ENCODE data around the gene PHYKPL. TPM values are rescaled to one million over a fixed set of nuclear protein-coding genes. Genes with fewer than 3 reads are reported as not detected.
A peak's percentile ranks its signal among the peaks of the same experiment; 100 is the strongest.

Gene PHYKPL
- polyA plus RNA-seq (2013, experiment 1 of 2; ENCODE audit: insufficient read length), result 31.0 TPM
- 36.4 TPM for polyA plus RNA-seq (2013, experiment 2 of 2; ENCODE audit: insufficient read length)

DNA sequence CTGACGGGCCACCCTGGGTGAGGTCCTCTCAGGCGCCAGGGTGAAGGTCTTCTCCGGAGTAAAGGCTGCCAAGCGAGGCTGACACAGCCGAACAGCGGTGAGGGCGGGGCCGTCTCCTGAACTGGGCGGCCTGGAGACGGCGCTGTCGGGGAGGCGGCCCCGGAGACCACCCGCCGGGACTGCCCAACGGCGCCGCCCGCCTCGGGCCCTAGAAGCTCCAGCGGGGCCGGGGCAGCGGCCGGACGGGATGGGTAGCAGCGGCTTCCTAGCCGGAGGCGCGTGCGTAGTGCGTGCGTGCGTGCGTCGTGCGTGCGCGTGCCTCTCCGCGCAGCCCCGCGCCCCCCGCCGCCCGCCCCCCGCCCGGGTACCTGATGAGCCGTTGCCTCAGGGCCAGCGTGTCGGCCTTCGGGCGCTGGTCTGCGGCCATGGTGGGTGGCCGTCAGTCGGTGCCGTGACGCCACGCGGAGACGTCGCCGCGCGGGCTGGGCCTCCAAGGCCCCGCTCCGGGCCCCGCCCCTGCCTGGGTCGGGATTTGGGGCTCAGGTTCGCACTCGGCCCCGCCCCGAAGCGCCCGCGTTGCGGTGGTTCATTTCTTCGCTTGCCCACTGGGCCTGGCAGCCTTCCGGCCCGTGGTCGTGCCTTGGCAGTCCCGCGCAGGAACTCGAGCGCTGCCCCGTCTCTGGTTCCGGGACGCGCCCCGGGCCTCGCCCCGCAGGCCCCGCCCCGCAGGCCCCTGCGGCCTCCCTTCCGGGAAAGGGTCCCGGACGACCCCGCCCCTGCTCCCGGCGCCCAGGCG is at the start of gene PHYKPL:
PHYKPL (minus strand) TSS at position 679 of the 796 bp plus-strand sequence; CDS start at position 427, 252 bp downstream.
- DNase-seq, result peak; percentile 70

DNA sequence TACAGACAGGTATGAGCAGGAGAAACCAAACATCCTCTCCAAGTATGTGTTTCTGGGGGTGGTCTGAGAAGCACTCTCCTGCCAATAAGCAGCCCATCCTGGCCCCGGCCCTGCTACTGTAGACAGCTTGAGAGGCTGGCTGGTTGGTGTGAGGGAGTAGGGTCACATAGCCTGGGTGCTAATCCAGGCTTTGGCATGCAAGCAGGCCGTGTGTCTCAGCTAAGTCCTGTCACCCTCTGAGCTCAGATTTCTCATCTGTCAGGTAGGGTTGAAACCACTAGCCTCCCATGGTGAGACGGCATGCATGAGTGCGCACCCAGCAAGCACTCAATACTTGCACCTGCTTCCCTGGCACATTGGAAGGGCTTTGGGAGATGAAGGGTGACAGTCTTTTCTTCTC is 49.8 kb upstream of the PHYKPL start:
- no peak for DNase-seq

DNA sequence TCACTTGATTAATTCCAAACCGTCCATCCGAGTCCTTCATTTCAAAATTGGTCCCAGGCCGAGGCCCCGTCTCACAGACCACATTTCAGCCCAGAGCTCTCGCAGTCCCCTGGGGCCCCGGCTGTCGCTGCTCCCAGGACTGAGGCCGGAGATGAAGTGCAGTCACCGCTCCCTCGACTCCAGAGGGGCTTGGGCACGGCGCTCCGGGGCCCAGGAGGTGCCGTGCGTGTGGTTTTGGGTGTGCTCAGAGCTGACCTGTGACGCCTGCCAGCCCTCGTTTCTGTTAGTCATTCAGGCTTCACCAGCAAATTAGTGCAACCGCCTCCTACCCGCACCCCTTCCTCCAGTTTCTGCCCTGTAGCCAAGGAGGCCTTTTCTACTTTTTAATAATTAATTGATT is 48.7 kb upstream of the PHYKPL start:
- DNase-seq, result no peak

DNA sequence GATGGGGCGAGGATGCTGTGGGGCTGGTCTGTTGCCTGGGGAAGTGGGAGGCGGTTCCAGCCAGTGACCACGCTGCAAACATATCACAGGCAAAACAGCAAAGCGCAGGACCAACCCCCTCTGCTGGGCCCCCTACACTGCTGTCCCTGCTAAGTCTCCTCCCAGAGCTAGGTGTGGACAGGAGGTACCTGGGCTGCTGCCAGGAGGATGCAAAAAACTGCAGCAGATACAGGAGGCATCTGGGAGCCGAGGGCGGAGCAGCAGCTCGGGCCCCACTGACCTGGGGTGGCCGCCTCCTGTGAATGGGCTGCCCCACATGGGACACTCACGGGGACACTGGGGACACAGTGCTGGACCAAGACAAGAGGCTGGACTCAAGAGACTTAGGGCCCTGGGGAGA is 48.0 kb upstream of the PHYKPL start:
- no peak for DNase-seq

DNA sequence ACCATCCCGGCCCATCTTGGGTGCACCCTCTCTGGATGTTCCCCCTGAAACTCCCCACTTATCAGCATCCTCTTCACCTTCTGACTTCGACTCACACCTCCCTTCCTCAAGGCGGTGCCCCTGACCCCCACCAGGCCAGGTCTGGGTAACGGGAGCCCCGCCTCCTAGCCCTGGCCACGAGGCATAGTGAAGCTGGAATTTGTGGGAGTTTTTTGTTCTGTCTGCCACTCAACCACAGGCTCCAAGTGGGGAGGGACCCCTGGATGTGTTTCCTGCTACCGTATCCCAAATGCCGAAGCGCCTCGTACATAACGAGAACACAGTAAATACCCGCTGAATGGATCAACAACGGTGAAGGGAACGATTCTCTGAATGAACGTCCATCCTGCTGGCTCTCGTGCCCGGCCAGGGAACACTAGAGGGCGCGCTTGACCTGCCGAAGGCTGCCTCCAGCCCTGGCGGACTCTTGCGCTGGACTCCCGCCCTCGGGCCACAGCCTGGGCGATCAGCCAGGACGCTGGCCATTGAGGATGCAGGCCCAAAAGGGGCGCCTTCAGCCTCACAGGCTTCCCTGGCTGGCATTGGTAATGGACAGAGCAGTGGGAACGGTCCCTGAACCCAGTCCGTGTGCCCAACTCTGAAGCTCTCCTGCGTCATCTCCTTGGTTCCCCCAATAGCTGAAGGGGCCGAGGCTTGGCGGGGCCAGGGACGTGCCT is 47.3 kb upstream of the PHYKPL start:
- DNase-seq, result peak; percentile 59

DNA sequence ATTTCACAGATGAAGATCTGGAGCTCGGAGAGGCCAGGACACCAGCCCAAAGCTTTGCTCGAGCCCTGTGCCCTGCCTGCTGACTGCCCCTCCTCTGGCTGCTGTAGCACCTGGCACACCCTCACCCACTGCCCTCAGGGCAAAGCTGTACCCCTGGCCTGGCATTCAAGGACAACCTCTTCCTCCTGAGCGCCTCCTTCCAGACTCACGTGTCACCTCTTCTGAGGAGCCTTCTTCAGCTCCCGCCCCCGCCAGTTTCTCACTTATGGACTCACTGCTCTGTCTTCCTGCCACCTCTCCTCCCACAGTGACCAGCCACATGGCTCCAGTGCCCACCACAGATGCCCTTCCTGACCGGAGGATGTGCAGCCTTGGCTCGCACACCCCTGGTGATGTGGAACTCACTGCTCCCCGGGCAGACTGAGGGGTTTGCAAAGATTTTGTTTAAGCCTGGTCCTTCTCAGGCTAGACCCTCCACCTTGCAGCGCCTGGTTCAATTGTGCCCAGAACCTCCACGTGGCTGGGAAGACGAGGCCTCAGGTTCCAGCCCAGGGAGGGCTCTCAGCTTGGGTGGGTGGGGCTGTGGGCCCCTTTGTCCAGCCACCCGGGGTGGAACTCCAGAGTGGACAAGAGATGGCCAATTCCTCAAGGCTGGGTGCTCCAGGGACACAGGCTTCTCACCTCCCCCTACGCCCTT is 46.6 kb upstream of the PHYKPL start:
- no peak for DNase-seq

DNA sequence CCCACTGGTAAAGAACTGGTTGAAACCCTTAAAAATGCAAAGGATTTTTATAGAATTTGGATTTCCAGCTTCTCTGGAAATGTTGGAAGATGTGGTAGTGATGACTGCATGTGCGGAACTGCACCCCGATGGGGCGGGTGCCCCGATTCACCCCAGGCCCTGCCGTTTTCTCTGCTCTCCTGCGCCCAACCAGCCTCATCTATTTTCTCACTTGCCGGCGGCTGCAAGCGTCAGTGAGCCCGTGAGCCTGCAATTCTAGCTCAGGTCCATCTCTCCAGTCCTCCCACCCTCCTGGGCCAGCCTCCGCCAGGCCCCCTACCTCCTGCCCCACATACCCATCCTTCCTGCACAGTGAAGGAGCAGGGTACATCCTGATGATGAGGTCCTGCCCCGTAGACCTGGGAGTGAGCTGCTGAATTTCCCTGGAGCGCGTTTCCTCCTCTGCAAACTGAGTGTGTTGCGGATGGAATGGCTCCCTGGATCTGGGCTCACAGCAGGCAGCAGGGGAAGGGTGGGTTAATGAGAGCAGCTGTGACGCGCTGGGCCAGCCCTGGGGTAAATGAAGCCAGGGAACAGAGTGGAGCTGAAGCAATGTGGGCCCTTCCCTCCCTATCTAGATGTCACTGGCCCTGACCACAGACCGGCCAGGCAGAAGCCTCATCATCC is 45.9 kb upstream of the PHYKPL start:
- DNase-seq, result no peak

DNA sequence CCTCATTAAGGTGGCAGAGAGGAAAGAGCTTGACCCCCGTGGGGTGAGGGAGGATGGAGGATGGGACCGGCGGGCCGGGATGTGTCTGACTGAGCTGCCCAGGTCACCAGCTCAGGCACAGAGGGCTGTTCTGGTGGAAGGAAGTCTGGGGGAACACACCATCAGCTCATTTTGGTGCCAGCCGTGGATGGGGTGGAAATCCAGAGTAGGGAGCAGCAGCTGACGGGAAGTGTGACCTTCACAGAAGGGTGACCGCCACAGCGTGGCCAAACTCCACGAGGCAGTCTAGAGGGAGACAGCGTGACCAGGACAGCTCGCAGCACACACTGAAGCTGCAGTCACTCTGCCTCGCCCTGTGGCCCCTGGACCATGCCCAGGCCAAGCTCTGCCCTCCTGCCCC is 45.3 kb upstream of the PHYKPL start:
- DNase-seq, result no peak

DNA sequence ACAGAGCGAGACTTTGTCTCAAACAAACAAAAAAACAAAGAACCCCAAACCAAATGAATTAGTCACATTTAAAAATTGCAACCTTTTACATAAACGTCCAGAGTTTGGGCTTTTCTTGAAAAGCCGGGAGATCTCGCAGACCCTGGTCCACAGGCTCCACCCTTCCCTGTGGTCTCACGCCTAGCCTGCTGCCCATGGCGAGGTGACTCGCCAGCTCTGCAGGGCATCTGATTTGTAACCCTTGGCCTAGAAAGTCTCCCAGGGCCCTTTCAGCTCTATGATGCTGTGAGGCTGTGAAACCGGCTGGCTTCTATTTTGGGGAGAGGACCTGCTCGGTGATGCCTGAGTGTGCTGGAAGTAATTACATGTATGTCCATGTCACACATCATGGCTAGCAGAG is 44.7 kb upstream of the PHYKPL start:
- DNase-seq, result no peak

DNA sequence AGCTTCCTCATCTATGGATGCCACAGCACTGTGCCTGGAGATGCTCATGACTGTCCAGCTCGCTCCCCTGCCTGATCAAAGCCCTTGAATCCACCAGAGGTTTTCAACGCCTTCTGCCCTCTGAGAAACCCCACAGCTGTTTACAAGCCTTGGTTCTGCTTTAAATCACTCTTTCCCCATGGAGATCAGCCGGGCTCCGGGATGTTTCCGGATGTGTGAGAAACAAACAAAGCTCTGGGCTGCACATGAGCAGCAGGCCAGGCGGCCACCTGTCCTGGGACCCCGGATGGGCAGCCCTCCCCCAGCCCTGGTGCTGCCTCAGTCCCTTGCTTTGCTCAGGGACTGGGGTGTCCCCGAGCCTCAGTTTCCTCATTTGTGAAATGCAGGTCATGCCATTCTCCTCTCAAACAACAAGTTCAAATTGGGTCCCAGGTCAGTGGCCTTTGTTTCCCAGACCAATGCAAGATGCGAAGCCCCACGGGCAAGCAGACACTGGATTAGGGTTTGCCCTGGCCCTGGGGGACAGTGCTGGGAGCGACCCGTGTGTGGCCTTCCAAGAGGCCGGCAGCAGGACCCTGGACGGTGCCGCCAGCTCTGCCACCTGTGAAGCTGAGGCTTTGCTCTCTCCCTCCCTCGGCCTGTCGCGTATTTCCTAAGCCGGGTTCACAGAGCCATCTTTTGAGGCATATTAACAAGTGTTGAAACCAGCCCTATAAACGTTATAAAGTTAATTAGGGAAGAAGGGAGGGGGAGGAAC is 42.4 kb upstream of the PHYKPL start:
- no peak for DNase-seq

DNA sequence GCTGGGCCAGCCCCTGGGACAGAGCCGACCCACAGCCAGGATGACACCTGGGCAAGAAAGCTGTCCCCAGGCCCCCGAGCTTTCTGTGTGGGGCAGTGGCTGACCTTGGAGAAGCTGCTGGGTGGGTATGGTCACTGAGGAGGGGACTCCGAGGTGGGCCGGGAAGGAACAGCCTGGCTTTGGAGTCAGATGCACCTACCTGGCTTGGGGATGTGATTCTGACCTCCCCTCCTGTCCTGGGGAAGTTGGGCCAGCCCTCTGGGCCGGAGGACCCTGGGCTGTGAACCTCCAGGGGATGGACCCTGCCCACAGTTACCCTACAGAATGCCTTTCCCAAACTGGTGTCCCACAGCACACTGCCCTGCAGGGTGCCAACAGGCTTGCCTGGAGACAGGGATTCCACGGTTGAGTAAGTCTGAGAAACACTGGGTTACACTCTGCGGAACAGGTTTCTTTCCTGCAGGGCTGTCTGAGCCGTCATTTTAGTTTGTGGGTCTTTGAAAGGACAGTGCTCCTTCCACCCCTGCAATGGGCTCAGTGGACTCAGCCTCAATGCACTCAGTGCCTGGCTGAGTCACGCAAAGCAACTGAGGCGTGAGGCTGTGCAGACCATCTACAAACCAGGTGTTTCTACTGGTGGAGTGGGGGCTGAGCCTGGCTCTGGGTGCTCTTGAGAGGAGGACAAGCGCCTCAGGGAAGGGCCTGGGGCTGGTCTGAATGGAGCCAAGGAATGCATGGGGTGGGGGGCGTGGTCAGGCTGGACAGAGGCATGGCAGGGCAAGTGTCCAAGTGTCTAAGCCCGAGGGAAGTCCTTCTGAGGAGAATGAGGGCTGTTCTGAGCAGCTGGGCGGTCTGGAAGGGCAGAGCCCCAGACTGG is 41.3 kb upstream of the PHYKPL start:
- no peak for DNase-seq

DNA sequence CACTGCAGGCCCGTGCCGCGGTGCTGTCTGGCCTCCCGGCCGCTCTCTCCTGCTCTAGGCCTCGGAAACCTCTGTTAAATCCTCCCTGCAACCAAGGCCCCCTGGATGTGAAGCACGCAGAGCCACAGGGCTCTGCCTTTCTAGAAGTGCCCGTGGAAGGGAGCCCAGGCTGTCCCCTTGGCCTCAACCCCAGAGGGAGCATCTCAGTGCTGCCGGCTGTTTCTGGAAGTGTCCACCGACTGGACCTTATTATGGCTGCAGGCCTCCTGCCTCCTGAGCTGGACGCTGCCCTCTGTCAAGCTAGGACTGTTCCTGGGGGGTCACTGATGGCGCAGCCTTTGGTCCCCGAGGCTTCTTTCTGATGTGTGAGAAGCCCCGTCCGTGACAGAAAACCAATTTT is 40.4 kb upstream of the PHYKPL start:
- DNase-seq, result no peak

DNA sequence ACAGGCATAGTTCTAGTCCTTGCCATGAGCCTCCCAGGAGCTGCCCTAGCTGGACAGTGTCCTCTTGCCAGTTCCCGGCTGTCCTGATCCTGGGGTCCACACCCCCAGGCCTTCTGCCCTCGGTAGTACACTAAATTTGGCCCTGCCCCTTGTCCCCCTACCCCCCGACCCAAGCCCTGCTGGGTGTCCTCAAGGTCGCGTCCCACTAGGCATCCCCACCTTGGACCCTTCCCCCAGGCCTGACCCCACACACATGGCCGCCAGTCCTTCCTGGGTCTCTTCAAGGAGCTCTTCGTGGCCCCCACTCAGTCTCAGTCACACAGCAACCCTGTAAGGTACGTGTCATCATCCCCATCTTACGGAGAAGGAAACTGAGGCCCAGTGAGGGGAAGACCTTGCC is 40.0 kb upstream of the PHYKPL start:
- no peak for DNase-seq

DNA sequence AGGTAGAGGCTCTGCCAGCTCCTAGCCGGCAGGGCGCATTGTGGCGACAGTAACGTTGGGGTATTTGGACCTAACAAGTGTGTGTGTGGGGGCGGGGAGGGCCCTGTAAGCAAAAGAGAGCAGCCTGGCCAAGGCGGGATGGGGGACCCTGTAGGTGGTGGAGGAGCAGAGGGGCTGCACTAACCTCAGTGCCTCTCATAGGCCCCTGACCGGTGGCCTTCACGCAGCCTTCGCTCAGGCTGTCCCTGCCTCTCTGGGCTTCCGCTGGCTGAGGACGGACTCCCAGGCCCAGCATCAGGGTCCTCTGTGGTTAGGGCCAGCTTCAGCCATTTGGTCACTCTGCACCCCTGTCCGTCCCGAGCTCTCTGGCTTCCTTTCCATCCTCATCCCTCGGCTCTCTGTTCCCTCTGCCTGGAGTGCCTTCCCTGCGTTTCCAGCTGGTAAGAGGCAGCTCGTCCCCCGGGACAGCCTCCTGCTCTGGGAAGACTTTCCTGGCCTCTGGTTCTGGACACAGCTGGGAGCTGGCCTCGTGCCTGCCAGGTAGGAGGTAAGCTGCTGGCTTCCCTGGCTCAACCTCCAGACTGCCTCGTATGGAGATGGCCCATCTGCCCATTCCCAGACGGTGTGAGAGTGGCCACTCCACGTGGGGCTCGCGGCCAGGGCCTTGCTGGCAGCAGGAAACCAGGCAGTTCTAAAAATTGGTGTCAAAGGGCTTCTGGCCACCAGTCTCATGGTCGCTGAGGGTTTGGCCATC is 39.3 kb upstream of the PHYKPL start:
- DNase-seq, result no peak

DNA sequence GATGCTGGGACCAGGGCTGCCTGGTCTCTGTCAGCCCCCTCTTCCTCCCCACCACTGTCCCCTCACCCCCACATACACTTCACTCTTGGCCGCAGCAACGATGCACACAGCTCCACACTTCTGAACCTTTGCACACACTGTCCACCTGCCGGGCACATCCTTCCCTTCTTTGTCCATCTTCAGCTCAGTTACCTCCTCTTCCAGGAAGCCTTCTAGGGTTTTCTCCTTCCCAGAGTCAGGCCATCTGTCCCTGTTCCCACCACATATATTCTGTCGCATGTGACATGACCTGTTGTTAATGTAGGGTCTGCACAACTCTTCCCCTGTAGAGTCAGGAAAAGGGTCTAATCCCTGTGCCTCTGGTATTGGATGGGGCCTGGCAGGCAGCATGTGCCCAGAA is 38.6 kb upstream of the PHYKPL start:
- DNase-seq, result no peak

DNA sequence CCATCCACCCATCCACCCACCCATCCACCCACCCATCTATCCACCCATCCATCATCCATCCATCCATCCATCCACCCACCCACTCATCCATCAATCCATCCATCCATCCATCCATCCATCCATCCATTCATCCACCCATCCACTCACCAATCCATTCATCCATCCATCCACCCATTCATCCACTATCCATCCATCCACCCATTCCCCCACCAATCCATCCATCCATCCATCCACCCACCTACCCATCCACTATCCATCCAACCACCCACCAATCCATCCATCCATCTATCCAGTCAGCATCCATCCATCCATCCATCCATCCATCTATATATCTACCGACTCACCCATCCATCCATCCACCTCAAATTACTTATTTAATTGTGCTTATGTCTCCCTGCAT is 36.9 kb upstream of the PHYKPL start:
- no peak for DNase-seq

DNA sequence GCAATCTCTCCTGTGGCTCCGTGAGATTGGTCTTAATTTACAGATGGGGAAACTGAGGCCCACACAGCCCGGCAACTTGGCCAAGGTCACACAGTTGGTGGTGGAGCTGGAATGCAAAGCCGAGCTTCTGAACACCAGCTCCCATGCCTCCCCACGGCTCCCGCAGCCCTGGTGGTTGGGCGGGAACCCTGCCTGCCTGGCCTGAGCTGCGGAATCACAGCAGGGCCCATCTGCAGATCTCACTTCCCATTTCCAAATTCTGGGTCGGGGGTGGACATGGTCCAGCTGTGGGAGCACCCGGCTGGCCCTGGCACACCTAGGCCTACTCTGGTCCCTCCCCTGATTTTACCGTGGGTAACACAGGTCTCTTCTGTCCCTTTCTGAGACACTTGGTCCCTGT is 35.3 kb upstream of the PHYKPL start:
- no peak for DNase-seq

DNA sequence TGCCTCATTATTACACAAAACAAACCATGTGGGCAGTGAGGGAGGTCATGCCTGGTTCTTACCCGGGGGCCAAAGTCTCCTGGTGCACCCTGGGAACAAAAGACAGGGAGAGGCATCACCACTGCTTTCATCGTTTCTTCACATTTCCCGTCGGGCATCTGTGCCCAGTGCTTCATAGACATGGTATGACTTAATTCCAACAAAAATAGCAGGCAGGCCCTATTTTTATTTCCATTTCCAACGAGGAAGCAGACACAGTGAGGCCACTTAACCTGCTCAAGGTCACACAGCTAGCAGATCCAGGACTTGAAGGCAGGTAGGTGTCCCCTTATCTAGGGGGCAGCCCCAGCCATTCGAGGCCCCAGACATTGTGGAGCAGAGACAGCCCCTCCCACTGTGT is 34.6 kb upstream of the PHYKPL start:
- DNase-seq, result no peak

DNA sequence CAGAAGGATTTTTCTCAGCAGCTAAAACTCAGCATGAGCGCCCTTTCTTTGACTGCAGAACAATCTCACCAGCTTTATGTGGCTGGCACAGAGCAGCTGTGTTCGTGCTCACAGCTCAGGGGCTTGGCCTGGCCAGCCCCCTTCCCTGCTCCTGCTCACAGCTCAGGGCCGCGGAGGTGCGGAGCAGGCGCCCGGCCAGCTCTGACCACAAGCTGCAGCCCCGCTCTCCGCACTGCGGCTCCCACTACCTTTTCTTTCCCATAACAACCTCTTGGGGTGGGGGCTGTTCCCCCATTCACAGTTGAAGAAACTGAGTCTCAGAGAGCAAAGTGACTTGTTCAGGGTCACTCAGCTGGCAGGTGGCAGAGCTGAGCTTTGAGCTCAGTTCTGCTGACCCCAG is 34.0 kb upstream of the PHYKPL start:
- DNase-seq, result no peak

DNA sequence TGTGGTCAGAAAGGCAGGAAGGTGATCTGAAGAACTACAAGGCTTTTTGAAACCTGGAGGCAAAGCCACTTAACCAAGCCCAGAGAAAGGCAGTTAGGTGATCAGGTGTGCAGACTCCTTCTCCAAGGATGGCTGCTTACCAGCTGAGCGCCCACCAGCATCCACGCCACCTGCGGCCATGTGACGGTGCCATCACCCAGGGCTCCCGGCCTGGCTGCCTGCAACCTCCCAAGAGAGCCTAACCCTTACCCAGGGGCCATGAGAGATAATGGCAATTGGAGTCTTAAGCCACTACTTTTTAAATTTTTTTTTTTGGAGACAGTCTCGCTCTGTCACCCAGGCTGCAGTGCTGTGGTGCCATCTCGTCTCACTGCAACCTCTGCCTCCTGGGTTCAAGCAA is 33.1 kb upstream of the PHYKPL start:
- DNase-seq, result no peak

Measured in fibroblast of skin of abdomen (primary cell).